GM18508 (cell line): ENCODE data around the gene MOB3B.

ENCODE experiments used
- ATAC-seq: cut with Tn5 transposase; IDR thresholded peaks from one replicate; pipeline ENCODE4 v1.9.1; 2021; ENCODE audit warnings: moderate number of reproducible peaks; ENCODE audit not compliant: insufficient read depth, unreplicated experiment

MOB3B gene

GRCh38 chr9:27328483-27328882, 201.1 kb downstream of the MOB3B start:
- no peak for ATAC-seq

GRCh38 chr9:27311184-27311583, 218.4 kb downstream of the MOB3B start:
- no peak for ATAC-seq

- no peak for ATAC-seq
Measured at GRCh38 chr9:27310582-27310981, 219.0 kb downstream of the MOB3B start.

GRCh38 chr9:27308691-27309390, 220.8 kb downstream of the MOB3B start:
- no peak for ATAC-seq

- no peak for ATAC-seq
Measured at GRCh38 chr9:27304521-27304920, 225.1 kb downstream of the MOB3B start.

GRCh38 chr9:27303219-27303618, 226.4 kb downstream of the MOB3B start:
- ATAC-seq: no peak

- no peak for ATAC-seq
Measured at GRCh38 chr9:27297050-27297449, 232.6 kb downstream of the MOB3B start, which contains the start of gene EQTN. Gene EQTN, minus strand, starts transcription at chr9:27297150. Its CDS starts 95 bp downstream, at chr9:27297055.

- no peak for ATAC-seq
Measured at GRCh38 chr9:27293996-27294395, 235.6 kb downstream of the MOB3B start.

GRCh38 chr9:27292659-27293405, 236.8 kb downstream of the MOB3B start:
- ATAC-seq: no peak

- ATAC-seq: no peak
Measured at GRCh38 chr9:27291292-27291691, 238.3 kb downstream of the MOB3B start.

GRCh38 chr9:27282269-27282668, 247.3 kb downstream of the MOB3B start:
- ATAC-seq: no peak

- ATAC-seq: no peak
Measured at GRCh38 chr9:27280860-27281259, 248.8 kb downstream of the MOB3B start.

GRCh38 chr9:27280249-27280648, 249.4 kb downstream of the MOB3B start:
- ATAC-seq: no peak

- no peak for ATAC-seq
Measured at GRCh38 chr9:27279611-27280010, 250.0 kb downstream of the MOB3B start.

GRCh38 chr9:27278374-27278773, 251.2 kb downstream of the MOB3B start:
- ATAC-seq: no peak

GRCh38 chr9:27276193-27277030, 253.2 kb downstream of the MOB3B start:
- ATAC-seq: no peak
